Sigmoid colon (tissue), 7 donors: Measurements from ENCODE around the gene SLC24A4. TPM values are rescaled to one million over a fixed set of nuclear protein-coding genes. Genes with fewer than 3 reads are reported as not detected.

Experiments used
- DNase-seq: peaks from one replicate; pipeline ENCODE4 v3.0.0-alpha.2; 2019
- H3K27ac ChIP-seq, 4 donors: fragments of 200-600 bp; sonication (generic); one replicate each; pipeline ENCODE4 v1.5.1; 2016 to 2019; ENCODE audit warnings: mild to moderate bottlenecking in 1 of 4
- H3K27me3 ChIP-seq, 3 donors: fragments of 200-600 bp; sonication (generic); one replicate each; pipeline ENCODE4 v1.5.1; 2019; ENCODE audit warnings: mild to moderate bottlenecking in 1 of 3
- H3K36me3 ChIP-seq, 4 donors: fragments of 200-600 bp; sonication (generic); one replicate each; pipeline ENCODE4 v1.5.1; 2016 to 2019
- H3K4me1 ChIP-seq, 4 donors: fragments of 200-600 bp; sonication (generic); one replicate each; pipeline ENCODE4 v1.5.1; 2017 to 2019
- H3K4me3 ChIP-seq, 4 donors: fragments of 200-600 bp; sonication (generic); one replicate each; pipeline ENCODE4 v1.5.1; 2017 to 2019; ENCODE audit warnings: mild to moderate bottlenecking in 2 of 4, moderate library complexity in 1 of 4
- H3K9me3 ChIP-seq, 4 donors: fragments of 200-600 bp in 3 of 4; sonication (generic) in 3 of 4; one replicate each; pipeline versions ENCODE4 v1.5.1 to v1.6.1; 2013 to 2019
- EP300 ChIP-seq, 4 donors: sonication (generic); formaldehyde crosslinking; IDR thresholded peaks; one replicate each; pipeline ENCODE4 v1.6.1; 2017; ENCODE audit warnings: antibody characterized with exemption in 4 of 4
- POLR2A ChIP-seq, 2 donors: fragments of 450-650 bp; IDR thresholded peaks; one replicate each; pipeline ENCODE4 v1.6.1; 2016; ENCODE audit warnings: antibody characterized with exemption in 2 of 2, mild to moderate bottlenecking in 2 of 2, moderate library complexity in 2 of 2
- POLR2AphosphoS5 ChIP-seq, 4 donors: sonication (generic); formaldehyde crosslinking; IDR thresholded peaks; one replicate each; pipeline ENCODE4 v1.6.1; 2017; ENCODE audit warnings: antibody characterized with exemption in 4 of 4
- WGBS, 2 donors: extraction: QIAGEN DNeasy Blood & Tissue Kit; methylation state at CpG; one replicate each; pipeline ENCODE4 v1.1.7; 2013; 5-methylcytosine and 5-hydroxymethylcytosine counted together
- intact Hi-C: fragments of 100-400 bp; cut with DNase I; formaldehyde crosslinking; loops from one replicate; pipeline ENCODE4 v1.15.1; 2023
- polyA plus RNA-seq, 3 donors: library from polyadenylated mRNA; stranded (reverse); fragments of 200-250 nt; gene quantifications; one replicate each; pipeline ENCODE4 v1.2.3, GENCODE V29; 2013
- total RNA-seq, 4 donors: library from RNA; depleted of rRNA; stranded (reverse); fragments of >200 nt; gene quantifications; one replicate each; pipeline ENCODE4 v1.1.0, GENCODE V29; 2016
- TF ChIP-seq, protein P1 (sequence below), 4 experiments: fragments of 450-650 bp in 3 of 4; fragments of 200-600 bp in 1 of 4; IDR thresholded peaks; one replicate each; pipeline ENCODE4 v1.5.1; 2016 to 2019; ENCODE audit warnings: antibody characterized with exemption in 4 of 4, mild to moderate bottlenecking in 3 of 4, moderate library complexity in 2 of 4
- donor health status: healthy with polysubstance abuse.
- donor health status: Bipolar disorder and iron deficiency.
- donor health status: healthy.

Gene SLC24A4
- total and polyA plus RNA-seq, 7 donors, result under 0.01 to 1.4 (median 0.77) TPM; not detected in 1

GRCh38 chr14:92302481-92302880, 20.5 kb upstream of the SLC24A4 start:
- no peak overlapping the region for H3K27ac ChIP-seq
- no peaks in the 10 kb centered on the region for H3K9me3 ChIP-seq
- no peaks in the 10 kb centered on the region for H3K36me3 ChIP-seq
- intact Hi-C loops, result no loop called here
- TF ChIP-seq POLR2A (IDR thresholded peaks at IDR 0.05), result no peak
- H3K27me3 ChIP-seq, result no peaks in the 10 kb centered on the region
- H3K4me1 ChIP-seq, result no peaks in the 10 kb centered on the region
- WGBS, 2 donors, result 72 to 78% methylated on average over 5 of the region's 5 CpGs
- H3K4me3 ChIP-seq, result no peak overlapping the region
- DNase-seq, result no peak

DNA sequence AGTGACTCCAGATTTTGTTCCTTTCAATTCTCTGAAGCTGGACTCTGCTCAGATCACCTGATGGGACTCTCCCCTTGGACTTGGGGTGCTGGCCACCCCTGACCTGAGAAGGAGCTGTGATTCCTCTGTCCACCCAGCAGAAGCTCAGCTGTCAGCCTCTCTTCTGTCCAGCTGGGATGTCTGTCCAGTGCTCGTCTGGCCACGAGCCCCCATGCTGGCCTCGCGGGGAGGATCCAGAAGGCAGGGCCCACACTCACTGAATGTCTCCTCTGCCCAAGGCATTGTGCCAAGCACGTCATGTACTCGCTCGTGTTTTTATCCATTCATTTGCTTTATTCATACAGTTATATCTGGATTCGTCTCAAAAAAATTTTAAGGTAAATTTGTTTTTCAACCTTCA, 14.2 kb upstream of the SLC24A4 start:
- H3K4me3 ChIP-seq, result no peak overlapping the region
- H3K36me3 ChIP-seq, result no peaks in the 10 kb centered on the region
- WGBS, 2 donors, result 64 to 79% methylated on average over 8 of the region's 8 CpGs
- no peaks in the 10 kb centered on the region for H3K27me3 ChIP-seq
- H3K27ac ChIP-seq, result no peak overlapping the region
- no peaks in the 10 kb centered on the region for H3K9me3 ChIP-seq
- no peaks in the 10 kb centered on the region for H3K4me1 ChIP-seq
- no peak for DNase-seq
- intact Hi-C loops, result no loop called here
- TF ChIP-seq POLR2A (IDR thresholded peaks at IDR 0.05), result no peak
- TF ChIP-seq, protein P1, sequence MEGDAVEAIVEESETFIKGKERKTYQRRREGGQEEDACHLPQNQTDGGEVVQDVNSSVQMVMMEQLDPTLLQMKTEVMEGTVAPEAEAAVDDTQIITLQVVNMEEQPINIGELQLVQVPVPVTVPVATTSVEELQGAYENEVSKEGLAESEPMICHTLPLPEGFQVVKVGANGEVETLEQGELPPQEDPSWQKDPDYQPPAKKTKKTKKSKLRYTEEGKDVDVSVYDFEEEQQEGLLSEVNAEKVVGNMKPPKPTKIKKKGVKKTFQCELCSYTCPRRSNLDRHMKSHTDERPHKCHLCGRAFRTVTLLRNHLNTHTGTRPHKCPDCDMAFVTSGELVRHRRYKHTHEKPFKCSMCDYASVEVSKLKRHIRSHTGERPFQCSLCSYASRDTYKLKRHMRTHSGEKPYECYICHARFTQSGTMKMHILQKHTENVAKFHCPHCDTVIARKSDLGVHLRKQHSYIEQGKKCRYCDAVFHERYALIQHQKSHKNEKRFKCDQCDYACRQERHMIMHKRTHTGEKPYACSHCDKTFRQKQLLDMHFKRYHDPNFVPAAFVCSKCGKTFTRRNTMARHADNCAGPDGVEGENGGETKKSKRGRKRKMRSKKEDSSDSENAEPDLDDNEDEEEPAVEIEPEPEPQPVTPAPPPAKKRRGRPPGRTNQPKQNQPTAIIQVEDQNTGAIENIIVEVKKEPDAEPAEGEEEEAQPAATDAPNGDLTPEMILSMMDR (IDR thresholded peaks at IDR 0.05), result no peak
- no peak for TF ChIP-seq POLR2AphosphoS5 (IDR thresholded peaks at IDR 0.05)
- TF ChIP-seq EP300 (IDR thresholded peaks at IDR 0.05), result no peak

- H3K27ac ChIP-seq, result no peak overlapping the region
- intact Hi-C loops, result no loop called here
- DNase-seq, result no peak
- no peaks in the 10 kb centered on the region for H3K4me1 ChIP-seq
- no peaks in the 10 kb centered on the region for H3K27me3 ChIP-seq
- 74 to 77% methylated on average over 7 of the region's 7 CpGs for WGBS, 2 donors
- H3K9me3 ChIP-seq, result no peaks in the 10 kb centered on the region
- H3K4me3 ChIP-seq, result no peak overlapping the region
- no peaks in the 10 kb centered on the region for H3K36me3 ChIP-seq
- no peak for TF ChIP-seq POLR2A (IDR thresholded peaks at IDR 0.05)
Measured at GRCh38 chr14:92309968-92310530, 12.9 kb upstream of the SLC24A4 start.

GRCh38 chr14:92310776-92311375, 12.1 kb upstream of the SLC24A4 start:
- TF ChIP-seq POLR2A (IDR thresholded peaks at IDR 0.05), result no peak
- TF ChIP-seq EP300 (IDR thresholded peaks at IDR 0.05), result no peak
- TF ChIP-seq, protein P1 (IDR thresholded peaks at IDR 0.05), result no peak
- no peak for TF ChIP-seq POLR2AphosphoS5 (IDR thresholded peaks at IDR 0.05)
- no peak overlapping the region for H3K4me3 ChIP-seq
- no peaks in the 10 kb centered on the region for H3K36me3 ChIP-seq
- intact Hi-C loops, result no loop called here
- WGBS, 2 donors, result 74 to 81% methylated on average over 6 of the region's 6 CpGs
- no peak for DNase-seq
- no peaks in the 10 kb centered on the region for H3K9me3 ChIP-seq
- H3K4me1 ChIP-seq, result no peaks in the 10 kb centered on the region
- no peak overlapping the region for H3K27ac ChIP-seq
- no peaks in the 10 kb centered on the region for H3K27me3 ChIP-seq

DNA sequence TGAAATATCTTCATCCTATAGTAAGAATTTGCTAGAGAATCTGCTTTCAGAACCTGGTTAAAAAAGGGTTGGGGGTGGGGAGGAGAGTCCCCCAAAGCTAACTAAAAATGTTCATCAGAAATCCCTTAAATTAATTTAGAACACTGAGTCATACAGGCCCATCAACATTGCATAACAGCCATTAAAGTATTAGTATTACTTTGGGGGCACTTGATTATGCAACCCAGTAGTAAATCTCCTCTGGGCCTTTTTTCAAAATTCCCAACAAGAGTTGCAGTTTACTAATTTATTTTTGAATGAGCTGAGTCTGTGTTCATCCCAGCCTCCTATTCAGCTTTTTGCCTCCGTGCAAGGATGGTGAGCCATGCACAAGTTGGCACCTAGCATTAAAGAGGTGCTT, 8.8 kb upstream of the SLC24A4 start:
- H3K9me3 ChIP-seq, result no peaks in the 10 kb centered on the region
- TF ChIP-seq POLR2A (IDR thresholded peaks at IDR 0.05) (no peak), EP300 (IDR thresholded peaks at IDR 0.05) (no peak), POLR2AphosphoS5 (IDR thresholded peaks at IDR 0.05) (no peak)
- TF ChIP-seq, protein P1 (IDR thresholded peaks at IDR 0.05), result no peak
- H3K36me3 ChIP-seq, result no peaks in the 10 kb centered on the region
- H3K27ac ChIP-seq, result no peak overlapping the region
- DNase-seq, result no peak
- no peaks in the 10 kb centered on the region for H3K4me1 ChIP-seq
- WGBS, 2 donors, result 82 to 86% methylated on average over 1 of the region's 1 CpG
- intact Hi-C loops, result no loop called here
- H3K27me3 ChIP-seq, result no peaks in the 10 kb centered on the region
- no peak overlapping the region for H3K4me3 ChIP-seq
